D721Med (cell line): ENCODE results near the gene KRTAP4-12.
"Not testable (repeated sequence)": the region's sequence is repeated elsewhere in the genome, so short reads cannot be mapped to it uniquely, and the experiment has no call there.

ENCODE experiments used
- DNase-seq: peaks from one replicate; pipeline ENCODE4 v3.0.0; 2011; ENCODE audit warnings: low spot score; ENCODE audit not compliant: insufficient read length
- FAIRE-seq: peaks from 2 replicates; lab custom pipeline; 2011; peaks lifted over from hg19 to GRCh38; lab: Jason Lieb, UNC
- TF ChIP-seq, protein P1 (sequence below): IDR thresholded peaks from 2 replicates; pipeline ENCODE4 v1.5.1; 2012; ENCODE audit warnings: mild to moderate bottlenecking, control low read depth; ENCODE audit not compliant: insufficient read depth; ENCODE audit errors: missing control alignments

The KRTAP4-12 gene

DNA sequence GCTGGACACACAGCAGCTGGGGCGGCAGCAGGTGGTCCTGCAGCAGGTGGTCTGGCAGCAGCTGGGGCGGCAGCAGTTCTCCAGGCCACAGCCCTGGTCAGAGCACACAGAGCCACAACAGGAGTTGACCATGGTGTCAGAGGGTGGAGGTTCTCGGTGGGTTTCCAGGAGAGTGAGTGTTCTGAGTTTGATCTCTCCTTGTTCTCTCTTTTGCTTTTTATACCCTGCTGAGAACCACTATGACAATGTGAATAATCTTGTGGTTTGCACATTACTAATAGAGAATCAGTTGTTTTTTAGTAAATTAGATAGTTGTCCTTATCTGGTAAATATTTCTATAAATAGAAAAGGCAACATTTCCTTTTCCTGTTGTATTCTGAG is at the start of gene KRTAP4-12:
Gene KRTAP4-12, minus strand, starts transcription at position 192 of the 381 bp plus-strand sequence. Its CDS starts 60 bp downstream, at position 132.
- not testable (repeated sequence) for FAIRE-seq, DNase-seq

DNA sequence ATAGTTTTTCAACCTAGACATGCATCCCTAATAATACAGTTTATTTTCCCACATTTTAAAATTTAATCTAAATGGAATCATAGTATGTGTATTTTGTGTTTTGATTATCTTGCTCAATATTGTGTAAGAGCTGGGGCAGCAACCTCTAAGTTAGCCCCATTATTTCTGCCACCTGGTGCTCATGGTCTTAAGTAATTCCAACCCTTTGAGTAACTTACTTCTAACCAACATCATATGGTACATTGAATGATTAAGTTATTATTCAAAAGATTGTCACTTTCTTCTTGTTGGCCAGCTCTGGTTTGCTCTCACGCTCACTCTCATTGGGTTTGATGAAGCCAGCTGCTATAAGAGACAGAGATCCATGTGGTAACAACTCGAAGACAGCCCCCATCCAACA is 47.9 kb upstream of the KRTAP4-12 start:
- FAIRE-seq (no peak), DNase-seq (no peak)
- TF ChIP-seq, protein P1, sequence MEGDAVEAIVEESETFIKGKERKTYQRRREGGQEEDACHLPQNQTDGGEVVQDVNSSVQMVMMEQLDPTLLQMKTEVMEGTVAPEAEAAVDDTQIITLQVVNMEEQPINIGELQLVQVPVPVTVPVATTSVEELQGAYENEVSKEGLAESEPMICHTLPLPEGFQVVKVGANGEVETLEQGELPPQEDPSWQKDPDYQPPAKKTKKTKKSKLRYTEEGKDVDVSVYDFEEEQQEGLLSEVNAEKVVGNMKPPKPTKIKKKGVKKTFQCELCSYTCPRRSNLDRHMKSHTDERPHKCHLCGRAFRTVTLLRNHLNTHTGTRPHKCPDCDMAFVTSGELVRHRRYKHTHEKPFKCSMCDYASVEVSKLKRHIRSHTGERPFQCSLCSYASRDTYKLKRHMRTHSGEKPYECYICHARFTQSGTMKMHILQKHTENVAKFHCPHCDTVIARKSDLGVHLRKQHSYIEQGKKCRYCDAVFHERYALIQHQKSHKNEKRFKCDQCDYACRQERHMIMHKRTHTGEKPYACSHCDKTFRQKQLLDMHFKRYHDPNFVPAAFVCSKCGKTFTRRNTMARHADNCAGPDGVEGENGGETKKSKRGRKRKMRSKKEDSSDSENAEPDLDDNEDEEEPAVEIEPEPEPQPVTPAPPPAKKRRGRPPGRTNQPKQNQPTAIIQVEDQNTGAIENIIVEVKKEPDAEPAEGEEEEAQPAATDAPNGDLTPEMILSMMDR = no peak

DNA sequence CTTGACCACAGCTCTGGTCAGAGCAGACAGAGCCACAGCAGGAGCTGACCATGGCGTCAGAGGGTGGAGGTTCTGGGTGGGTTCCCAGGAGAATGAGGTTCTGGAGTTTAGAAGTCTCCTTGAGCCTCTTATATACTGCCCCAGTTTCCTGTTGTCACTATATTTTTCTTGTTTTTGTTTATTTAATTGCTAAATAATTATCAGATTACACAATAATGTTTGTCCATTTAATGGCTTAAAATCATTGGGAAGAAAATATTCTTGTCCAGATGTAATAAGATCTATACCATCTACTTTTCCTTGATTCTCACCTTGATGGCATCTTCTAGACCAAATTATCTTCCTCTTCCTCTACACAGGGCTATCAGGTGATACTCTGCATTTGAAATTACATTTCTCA is 44.1 kb upstream of the KRTAP4-12 start, which contains the start of gene KRTAP4-3:
Gene KRTAP4-3, minus strand, starts transcription at position 101 of the 400 bp plus-strand sequence. Its CDS starts 49 bp downstream, at position 52.
- FAIRE-seq (no peak), DNase-seq (no peak)
- TF ChIP-seq, protein P1 = no peak

DNA sequence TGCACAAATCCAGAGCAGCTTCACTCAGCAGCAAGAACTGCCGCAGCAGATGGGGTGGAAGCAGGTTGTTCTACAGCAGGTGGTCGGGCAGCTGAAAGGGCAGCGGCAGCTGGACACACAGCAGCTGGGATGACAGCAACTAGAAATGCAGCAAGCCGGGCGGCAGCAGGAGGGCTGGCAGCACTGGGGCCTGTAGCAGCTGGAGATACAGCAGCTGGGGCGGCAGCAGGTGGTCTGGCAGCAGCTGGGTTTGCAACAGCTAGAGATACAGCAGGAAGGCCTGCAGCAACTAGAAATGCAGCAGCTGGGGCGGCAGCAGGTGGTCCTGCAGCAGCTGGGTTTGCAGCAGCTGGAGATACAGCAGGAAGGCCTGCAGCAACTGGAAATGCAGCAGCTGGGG is 43.6 kb upstream of the KRTAP4-12 start:
- TF ChIP-seq, protein P1 = no peak
- DNase-seq (no peak), FAIRE-seq (no peak)

DNA sequence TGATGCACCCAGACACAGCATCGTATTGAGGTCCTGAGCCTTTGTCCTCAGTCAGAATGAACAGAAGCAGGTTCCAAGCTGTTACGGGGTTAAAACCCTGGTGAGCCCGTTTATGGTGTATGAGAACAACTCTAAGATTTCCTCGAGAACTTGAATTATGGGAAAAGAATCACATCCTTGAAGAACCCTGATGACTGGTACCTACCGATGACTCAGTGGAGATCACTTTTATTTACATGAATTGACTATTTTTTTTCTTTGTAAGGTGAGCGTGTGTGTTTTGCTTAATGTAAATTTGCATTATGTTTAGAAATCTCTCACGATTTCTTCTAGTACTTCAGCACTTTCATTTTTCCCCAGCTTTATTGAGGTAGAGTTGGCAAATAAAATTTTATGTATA is 39.8 kb upstream of the KRTAP4-12 start:
- no peak for FAIRE-seq
- DNase-seq = no peak
- TF ChIP-seq, protein P1 = no peak

DNA sequence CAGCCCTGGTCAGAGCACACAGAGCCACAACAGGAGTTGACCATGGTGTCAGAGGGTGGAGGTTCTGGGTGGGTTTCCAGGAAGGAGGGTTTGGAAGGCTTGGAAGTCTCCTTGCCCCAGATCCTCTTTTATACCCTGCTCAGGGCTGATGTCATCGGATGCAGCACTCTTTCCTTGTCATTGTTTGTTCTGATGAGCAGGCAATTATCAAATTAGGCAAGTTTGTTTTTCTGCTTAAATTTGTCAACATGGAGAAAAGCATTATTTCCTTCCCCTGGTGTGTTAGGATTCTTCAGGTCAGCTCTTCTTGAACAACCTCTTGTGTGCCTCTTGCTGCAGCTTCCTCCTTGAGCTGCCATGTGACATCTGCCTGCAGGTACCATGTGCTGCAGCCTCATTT is 36.7 kb upstream of the KRTAP4-12 start, which contains the start of gene KRTAP4-4:
Gene KRTAP4-4, minus strand, starts transcription at position 101 of the 400 bp plus-strand sequence. Its CDS starts 57 bp downstream, at position 44.
- TF ChIP-seq, protein P1 = no peak
- FAIRE-seq = no peak
- no peak for DNase-seq

DNA sequence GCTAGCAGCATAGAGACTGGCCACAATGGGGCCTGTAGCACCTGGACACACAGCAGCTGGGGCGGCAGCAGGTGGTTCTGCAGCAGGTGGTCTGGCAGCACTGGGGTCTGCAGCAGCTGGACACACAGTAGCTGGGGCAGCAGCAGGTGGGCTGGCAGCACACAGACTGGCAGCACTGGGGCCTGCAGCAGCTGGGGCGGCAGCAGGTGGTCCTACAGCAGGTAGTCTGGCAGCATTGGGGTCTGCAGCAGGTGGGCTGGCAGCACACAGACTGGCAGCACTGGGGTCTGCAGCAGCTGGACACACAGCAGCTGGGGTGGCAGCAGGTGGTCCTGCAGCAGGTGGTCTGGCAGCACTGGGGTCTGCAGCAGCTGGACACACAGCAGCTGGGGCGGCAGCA is 36.2 kb upstream of the KRTAP4-12 start:
- not testable (repeated sequence) for DNase-seq, FAIRE-seq

DNA sequence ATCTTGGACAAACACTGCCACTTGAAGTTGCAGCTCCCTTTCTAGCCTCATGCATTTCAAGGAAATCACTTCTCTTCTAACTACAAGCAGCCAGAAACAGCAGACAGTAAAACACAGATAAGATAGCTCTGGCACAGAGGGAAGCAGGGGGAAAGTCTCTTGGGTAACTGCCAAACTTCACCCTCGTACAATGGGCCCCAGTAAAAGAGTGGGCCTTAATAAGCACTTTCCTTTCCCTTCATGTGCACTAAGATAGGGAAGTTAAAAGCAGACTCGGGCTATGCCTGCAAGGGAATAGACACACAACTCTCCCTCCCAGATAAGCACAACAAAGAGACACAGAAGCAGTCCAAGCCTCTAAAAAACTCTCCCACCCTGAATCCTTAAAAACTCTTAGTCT is 29.9 kb upstream of the KRTAP4-12 start:
- no peak for DNase-seq
- FAIRE-seq = no peak
- TF ChIP-seq, protein P1 = no peak
